GM18505 (cell line): ENCODE data around the gene FNDC8.

Experiments
- ATAC-seq: cut with Tn5 transposase; IDR thresholded peaks from one replicate; pipeline ENCODE4 v1.9.1; 2021; ENCODE audit not compliant: unreplicated experiment
- POLR2A ChIP-seq: IDR thresholded peaks from 4 replicates; pipeline ENCODE4 v1.6.1; 2011; ENCODE audit warnings: borderline replicate concordance; ENCODE audit not compliant: insufficient read depth, insufficient read length; ENCODE audit errors: extremely low read depth

FNDC8 gene

DNA sequence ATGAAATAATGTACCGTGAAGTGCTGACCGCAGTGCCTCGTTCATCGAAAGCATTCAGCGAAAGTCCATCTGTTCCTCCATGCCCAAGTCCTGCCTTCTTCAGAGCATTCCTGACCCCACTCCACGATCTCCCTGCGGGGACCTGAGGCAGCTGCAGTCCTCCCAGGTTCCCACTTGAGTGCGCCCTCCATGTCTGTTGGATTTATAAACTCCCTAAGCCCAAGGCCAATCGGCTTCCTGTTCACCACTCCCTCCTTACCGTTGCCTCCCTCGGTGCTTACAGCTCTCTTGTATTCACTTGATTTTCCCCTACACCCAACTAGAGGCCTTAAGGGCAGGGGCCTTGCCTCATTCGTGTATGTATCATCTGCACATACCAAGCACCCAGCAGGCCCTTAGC is 4.6 kb upstream of the FNDC8 start:
- ATAC-seq: no peak
- TF ChIP-seq POLR2A: no peak

DNA sequence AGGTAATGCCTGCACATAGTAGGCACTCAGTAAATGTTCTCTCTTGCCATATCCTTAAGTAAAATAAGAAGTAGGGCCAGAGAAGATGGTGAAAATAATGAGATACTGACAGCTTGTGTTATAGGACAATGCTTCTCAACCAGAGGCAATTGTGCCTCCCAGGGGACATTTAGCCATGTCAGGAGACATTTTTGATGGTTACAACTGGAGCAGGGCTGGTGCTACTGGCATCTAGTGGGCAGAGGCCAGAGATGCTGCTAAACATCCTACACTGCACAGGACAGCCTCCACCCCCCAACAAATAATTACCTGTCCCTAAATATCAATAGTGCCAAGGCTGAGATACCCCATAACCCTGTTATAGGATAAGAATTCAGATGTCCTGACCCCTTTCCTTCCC is 3.4 kb upstream of the FNDC8 start:
- no peak for TF ChIP-seq POLR2A
- no peak for ATAC-seq

DNA sequence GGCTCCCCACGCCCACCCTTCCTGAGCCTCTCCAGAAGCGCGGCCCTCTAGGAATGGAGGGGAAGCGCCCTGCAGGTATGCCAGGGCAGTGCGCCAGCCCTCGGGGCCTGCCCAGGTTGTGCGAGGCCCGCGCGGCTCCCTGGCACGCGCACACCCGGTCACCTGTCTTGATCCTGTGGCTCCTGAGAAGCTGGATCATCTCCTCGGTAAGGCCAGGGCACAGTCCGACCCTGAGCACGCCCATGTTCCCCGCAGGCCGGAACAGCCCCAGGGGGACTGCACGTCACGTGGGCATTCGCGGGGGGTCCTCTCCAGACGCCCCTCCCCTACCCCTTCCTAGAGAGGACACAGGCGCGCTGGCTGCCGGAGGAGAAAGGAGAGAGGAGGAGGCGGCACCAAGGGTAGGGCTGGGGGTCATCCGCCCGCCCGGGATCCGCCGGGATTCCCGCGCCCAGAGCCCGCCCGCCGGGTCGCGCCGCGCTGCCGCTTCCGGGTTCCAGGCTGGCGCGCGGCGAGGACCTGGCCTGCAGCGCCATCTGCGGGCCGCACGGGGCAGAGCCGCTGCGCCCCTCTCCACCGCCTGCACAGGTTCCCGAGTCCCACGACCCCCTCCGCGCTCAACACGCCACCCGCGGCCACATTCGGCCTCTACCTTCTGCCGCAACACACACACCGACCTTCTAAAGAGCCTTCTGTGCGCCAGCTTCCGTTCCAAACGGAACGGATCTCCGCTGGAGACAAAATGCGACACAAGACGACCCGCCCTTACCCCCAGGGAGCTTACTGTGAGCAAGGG is 1.8 kb upstream of the FNDC8 start, which contains the start of gene RAD51D:
TSS of gene RAD51D (minus strand) at position 491 of the 796 bp plus-strand sequence. CDS start at position 244, 247 bp downstream.
- peak; percentile 67 for TF ChIP-seq POLR2A
- peak; percentile 85 for ATAC-seq

DNA sequence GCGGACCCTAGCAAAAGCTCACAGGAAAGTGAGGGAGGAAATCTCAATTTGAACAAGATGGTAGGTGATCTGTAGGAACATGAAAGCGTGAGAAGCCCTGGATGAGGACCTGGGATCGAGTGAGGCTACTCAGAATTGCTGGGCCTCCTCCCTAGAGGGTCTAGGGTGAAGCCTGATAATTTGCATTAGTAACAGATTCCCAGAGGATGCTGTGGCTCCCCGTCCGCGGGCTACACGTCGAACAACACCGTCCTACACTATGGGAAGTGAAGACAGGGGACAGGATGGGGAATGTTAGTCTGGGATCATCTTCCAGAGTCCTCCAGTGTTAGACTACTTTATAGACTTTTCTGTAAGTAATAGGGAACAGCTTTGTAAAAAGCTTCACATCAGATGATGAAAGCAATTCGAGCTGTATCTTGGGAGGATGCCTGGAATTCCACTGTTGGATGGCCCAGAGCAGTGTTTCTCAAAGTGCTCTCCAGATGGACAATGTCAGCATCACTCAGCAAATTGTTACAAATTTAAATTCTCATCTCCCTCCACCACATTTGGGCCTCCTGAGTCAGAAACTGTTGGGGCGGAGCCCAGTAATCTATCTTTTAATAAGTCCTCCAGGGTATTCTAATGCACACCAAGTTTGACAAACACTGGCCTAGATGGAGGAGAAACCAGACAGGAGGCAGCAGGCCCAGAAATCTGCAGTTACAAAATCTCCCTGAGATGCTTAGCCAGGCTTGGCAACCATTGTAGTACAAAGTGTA is 6.5 kb downstream of the FNDC8 start:
- no peak for TF ChIP-seq POLR2A
- ATAC-seq: no peak

DNA sequence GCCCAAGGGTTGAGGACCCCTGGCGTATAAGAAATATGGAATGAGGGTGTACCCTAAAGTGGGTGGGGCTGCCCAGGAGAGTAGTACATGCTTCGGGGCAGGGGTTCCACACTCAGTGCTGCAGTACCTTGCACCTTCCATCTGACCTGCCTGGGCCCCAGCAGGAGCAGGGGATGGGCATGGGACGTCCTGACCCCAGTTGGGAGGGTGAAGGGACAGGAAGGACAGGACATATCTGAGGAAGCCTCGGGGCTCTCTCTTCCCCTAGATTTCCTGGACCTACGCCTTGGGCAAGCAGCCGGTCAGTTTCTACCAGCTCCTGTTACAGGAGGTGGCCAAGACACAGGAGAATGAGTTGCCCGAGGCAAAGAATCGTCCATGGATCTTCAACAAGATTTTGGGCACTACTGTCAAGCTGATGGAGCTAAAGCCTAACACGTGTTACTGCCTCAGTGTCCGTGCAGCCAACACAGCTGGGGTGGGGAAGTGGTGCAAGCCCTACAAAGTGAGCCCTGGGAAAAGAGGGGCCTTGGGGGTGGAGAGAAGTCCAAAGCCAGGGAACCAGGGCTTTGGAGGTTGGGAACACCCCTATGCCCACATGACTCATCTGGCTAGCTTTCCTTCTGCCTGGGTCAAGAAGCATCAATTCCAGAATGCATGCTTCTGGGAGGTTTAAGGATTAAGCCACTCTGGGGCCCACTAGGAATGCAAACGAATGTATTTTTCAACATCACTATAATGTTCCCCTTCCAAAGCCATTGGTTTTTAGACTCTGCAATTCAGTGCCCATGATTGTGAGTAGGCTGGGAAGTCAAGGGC is 7.9 kb downstream of the FNDC8 start:
- TF ChIP-seq POLR2A: peak; percentile 21
- ATAC-seq: no peak

DNA sequence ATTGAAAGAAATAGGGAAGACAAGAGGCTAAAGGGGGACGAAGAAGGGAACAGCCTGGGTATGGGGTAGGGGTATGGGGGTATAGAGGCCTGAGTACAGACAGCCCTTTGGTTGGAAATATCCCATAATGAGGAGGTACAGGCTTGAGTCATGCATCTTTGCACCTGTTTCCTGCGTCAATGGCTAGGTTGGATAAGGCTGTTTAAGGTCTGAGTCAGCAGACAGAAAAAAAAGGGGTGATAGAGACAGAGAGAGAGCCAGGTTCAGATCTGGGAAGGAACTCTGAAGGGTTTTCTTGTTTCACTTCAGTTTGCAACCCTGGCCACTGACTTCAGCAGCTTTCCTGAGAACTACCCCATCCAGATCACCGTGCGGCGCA is 8.5 kb downstream of the FNDC8 start:
- TF ChIP-seq POLR2A: no peak
- no peak for ATAC-seq

DNA sequence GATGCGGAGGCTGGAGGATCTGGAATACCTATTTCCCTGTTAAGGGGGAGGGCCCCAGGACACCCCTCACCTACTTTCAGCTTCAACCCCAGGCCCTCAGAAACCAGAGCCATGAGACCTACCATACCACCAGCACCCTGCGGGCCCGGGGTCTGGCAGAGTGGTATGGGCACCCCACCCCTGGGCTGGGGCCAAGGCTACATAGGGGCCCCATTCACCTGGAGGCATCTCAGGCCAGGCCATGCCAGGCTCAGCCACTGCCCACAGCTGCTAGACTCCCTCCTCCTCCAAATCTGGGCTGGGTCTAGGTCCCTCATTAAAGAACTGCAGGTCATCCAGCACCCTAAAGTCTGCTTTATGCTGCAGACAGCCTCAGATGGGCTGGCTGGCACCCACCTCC is 9.0 kb downstream of the FNDC8 start:
- ATAC-seq: no peak
- TF ChIP-seq POLR2A: no peak

DNA sequence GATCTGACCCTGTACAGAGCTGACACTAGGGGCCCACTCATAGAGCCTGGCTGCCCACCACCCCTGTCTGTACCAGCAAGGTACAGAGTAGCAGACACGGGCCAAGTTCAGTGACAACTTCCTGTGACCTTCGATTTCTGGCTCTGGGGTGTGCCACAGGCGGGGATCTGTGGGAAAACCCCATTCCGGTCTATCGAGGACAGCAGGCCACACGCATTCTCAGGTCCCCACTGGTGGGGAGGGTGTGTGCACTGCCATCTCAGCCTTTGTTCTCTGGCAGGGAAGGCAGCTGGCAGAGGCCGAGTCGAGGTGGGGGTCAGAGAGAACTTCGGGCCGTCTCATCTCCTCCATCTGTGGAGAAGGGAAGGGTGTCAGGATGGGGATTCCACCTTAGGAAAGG is 10.7 kb downstream of the FNDC8 start:
- TF ChIP-seq POLR2A: no peak
- ATAC-seq: no peak

DNA sequence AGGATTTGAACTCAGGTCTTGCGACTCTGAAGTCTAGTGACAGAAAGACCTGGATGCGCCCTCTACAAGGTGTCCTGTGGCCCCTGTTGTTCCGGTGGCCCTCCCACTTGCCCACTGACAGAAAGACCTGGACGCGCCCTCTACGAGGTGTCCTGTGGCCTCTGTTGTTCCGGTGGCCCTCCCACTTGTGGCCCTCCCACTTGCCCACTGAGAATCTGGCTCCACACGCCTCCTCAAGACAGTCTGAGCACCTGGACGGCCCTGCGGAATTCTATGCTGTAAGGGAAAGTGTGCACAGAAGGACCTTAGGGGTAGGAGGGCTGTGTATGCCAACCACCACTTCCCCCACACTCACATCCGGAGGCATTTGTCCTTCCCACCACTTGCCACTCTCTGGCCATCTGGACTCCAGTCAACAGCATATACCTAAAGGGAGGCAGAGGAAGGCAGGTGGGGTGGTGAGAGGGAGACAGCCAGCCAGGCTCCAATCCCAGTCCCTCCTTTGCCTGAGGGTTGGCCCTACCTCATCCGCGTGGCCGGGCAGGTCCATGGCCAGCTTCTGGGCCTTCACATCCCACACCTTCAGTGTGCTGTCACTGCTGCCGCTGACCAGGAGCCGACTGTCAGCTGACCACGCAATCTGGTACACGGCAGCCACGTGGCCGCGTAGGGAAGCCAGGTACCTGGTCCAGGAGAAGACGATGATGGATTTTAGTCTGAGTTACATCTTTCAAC is 11.6 kb downstream of the FNDC8 start:
- no peak for ATAC-seq
- no peak for TF ChIP-seq POLR2A

DNA sequence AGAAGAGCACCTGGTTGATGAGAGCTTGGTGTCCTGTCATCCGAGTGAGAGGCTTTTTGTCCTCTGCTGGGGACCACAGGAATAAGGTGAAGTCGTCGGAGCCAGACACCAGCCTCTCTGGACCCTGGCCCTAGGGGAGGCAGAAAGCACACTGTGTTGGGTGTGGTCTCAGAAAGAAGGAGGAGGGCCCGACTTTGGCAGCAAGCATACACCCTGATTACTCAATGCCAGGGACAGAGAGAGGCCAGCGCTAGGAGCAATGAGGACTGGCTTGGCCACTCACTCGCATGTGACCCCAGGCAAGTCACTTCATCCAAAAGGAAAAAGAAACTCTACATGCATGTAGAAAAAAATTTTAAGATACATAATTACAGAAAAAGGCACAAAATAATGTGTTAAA is 13.9 kb downstream of the FNDC8 start:
- no peak for TF ChIP-seq POLR2A
- ATAC-seq: no peak

DNA sequence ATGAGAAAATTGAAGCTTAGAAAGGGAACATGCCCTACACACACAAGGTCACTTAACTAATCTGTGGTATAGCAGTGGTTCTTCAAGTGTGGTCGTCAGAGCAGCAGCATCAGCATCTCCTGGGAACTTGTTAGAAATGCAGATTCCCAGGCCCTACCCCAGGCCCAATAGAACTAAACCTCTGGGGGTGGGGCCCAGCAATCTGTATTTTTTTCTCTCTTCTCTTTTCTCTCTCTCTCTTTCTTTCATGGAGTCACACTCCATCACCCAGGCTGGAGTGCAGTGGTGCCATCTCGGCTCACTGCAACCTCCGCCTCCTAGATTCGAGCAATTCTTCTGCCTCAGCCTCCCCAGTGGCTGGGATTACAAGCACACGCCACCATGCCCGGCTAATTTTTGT is 16.8 kb downstream of the FNDC8 start:
- ATAC-seq: no peak

DNA sequence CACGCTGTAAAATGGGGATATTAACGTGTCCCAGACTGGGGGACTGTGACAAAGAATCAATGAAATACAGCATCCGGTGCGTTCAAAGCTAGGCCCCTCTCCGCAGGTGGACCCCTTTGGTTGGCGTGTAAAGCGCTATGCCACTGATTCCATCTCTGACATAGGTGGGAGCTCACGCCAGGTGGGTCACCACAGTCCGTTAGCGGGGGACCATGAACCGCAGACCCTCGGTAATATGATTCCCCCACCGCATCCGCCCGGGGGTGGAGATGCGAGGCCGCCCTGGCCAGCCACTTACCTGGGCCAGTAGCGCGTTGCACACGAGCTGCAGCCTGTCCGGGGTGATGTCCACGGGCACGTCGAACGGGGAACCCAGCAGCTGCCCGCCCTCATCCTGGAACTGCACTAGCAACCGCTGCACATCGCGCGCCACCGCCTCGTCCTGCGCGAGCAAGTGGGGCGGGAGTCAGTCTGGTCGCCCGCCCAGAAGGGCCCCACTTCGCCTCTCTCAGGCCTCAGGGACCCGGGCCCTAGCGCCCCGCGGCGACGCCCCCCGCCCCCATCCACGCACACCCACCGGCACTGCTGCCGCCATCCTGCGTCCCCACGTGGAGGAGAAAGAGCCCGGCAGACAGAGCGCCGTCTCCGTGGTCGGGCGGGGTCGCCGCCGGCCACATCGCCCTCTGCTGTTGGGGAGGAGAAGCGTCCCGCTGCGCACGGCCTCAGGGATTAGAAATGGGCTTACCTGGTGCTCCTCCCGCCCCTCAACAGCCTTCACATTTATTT is 20.5 kb downstream of the FNDC8 start, which contains the start of gene NLE1:
TSS of gene NLE1 (minus strand) at position 623 of the 786 bp plus-strand sequence. CDS start at position 595, 28 bp downstream.
- peak; percentile 61 for TF ChIP-seq POLR2A

More for the DNA sequence above, 16.8 kb downstream of the FNDC8 start:
- TF ChIP-seq POLR2A: no peak

More for the DNA sequence above, 20.5 kb downstream of the FNDC8 start, which contains the start of gene NLE1:
- ATAC-seq: peak; percentile 82
